IMR-90 (cell line): Measurements from ENCODE around the gene HDAC9.
A peak's percentile ranks its signal among the peaks of the same experiment; 100 is the strongest.

Experiments used
- CHD1 ChIP-seq: IDR thresholded peaks from 2 replicates; pipeline ENCODE4 v1.6.1; 2012; ENCODE audit warnings: low read depth, low read length, improper control_type of control experiment
- CTCF ChIP-seq: conservative IDR thresholded peaks from 2 replicates; pipeline ENCODE4 v1.5.1; 2012; ENCODE audit warnings: mild to moderate bottlenecking, low read depth, low read length, improper control_type of control experiment
- MAFK ChIP-seq: IDR thresholded peaks from 2 replicates; pipeline ENCODE4 v1.6.1; 2012; ENCODE audit warnings: low read depth, low read length, improper control_type of control experiment
- MXI1 ChIP-seq: IDR thresholded peaks from 2 replicates; pipeline ENCODE4 v1.6.1; 2012; ENCODE audit warnings: low read depth, mild to moderate bottlenecking, low read length, moderate library complexity, borderline replicate concordance
- POLR2A ChIP-seq: IDR thresholded peaks from 2 replicates; pipeline ENCODE4 v1.6.1; 2012; ENCODE audit warnings: mild to moderate bottlenecking, low read depth, low read length
- RAD21 ChIP-seq: IDR thresholded peaks from 2 replicates; pipeline ENCODE4 v1.6.1; 2012; ENCODE audit warnings: low read length, improper control_type of control experiment
- SMC3 ChIP-seq: fragments of 150-350 bp; IDR thresholded peaks from 2 replicates; pipeline ENCODE4 v1.6.1; 2016; ENCODE audit warnings: low read depth, mild to moderate bottlenecking, antibody characterized with exemption, low read length, moderate library complexity

- TF ChIP-seq CTCF (no peak), SMC3 (no peak), RAD21 (no peak), POLR2A (no peak), MAFK (peak; percentile 73), CHD1 (no peak), MXI1 (no peak)
Measured at GRCh38 chr7:18877874-18878273, 382.3 kb downstream of the HDAC9 start.
